HCT116 (cell line): Measurements from ENCODE around the gene TIRAP. TPM values are rescaled to one million over a fixed set of nuclear protein-coding genes. Genes with fewer than 3 reads are reported as not detected.
"Not testable (repeated sequence)": the region's sequence is repeated elsewhere in the genome, so short reads cannot be mapped to it uniquely, and the experiment has no call there.

Experiments
- ATAC-seq: fragments of 200-7000 bp; cut with Tn5 transposase; 2 replicates; pipeline ENCODE4 v1.9.1; 2020; ENCODE audit warnings: mild to moderate bottlenecking, moderate library complexity
- BruUV-seq: library from RNA; stranded (reverse); fragments of 400-500 nt; replicated peaks from 2 replicates; lab custom pipeline; 2021; lab: Mats Ljungman, UMichigan
- CTCF ChIA-PET: fragments of 300-600 bp; sonication (Branson Sonifier 250); formaldehyde crosslinking; loops from one replicate; lab custom pipeline; 2021; ENCODE audit warnings: antibody characterized with exemption; lab: Charles Lee
- POLR2A ChIA-PET: fragments of 300-600, 350-600 bp; sonication (Branson Sonifier 250); formaldehyde crosslinking; loops from one replicate; lab custom pipeline; 2021; ENCODE audit warnings: antibody characterized with exemption; lab: Charles Lee
- RAD21 ChIA-PET, 2 experiments: fragments of 300-600 bp; sonication (Branson Sonifier 250); formaldehyde crosslinking; loops; one replicate each; lab custom pipeline; 2023; ENCODE audit warnings: low total read pairs in 2 of 2; ENCODE audit not compliant: uncharacterized antibody in 2 of 2, unreplicated experiment in 2 of 2, low non-redundant PET in 1 of 2; lab: Charles Lee
- DNase-seq: peaks from one replicate; pipeline ENCODE4 v3.0.0-alpha.2; 2010; ENCODE audit warnings: low read depth, low spot score
- H2AFZ ChIP-seq: fragments of 200-600 bp; shearing (Covaris generic), sonication (generic); 2 replicates; pipeline ENCODE4 v1.6.1; 2017; ENCODE audit warnings: low read depth, mixed run types, mixed read lengths, antibody characterized with exemption, low read length; ENCODE audit not compliant: poor library complexity, severe bottlenecking
- H3K27ac ChIP-seq: 2 replicates; pipeline ENCODE4 v1.5.1; 2012; ENCODE audit warnings: low read depth, low read length
- H3K27me3 ChIP-seq: fragments of 200-600 bp; sonication (generic); 2 replicates; pipeline ENCODE4 v1.6.1; 2016; ENCODE audit warnings: mixed run types, low read length, mixed read lengths; ENCODE audit not compliant: insufficient read depth
- H3K36me3 ChIP-seq, 2 experiments: fragments of 200-500 bp in 1 of 2; fragments of 200-600 bp in 1 of 2; sonication (Bioruptor generic) in 1 of 2; sonication (generic) in 1 of 2; 2 replicates each; pipeline versions ENCODE4 v1.5.1 to v1.6.1; 2014 to 2016; ENCODE audit warnings: low read length in 2 of 2, inconsistent platforms in 1 of 2, mixed read lengths in 1 of 2, mixed run types in 1 of 2; ENCODE audit not compliant: insufficient read depth in 2 of 2, control insufficient read depth in 1 of 2
- H3K4me1 ChIP-seq, 2 experiments: fragments of 200-600 bp in 1 of 2; sonication (generic) in 1 of 2; 2 replicates each; pipeline versions ENCODE4 v1.5.1 to v1.6.1; 2012 to 2017; ENCODE audit warnings: low read length in 2 of 2, inconsistent platforms in 1 of 2, mild to moderate bottlenecking in 1 of 2, mixed read lengths in 1 of 2, mixed run types in 1 of 2, moderate library complexity in 1 of 2; ENCODE audit not compliant: insufficient read depth in 2 of 2, control insufficient read depth in 1 of 2
- H3K4me2 ChIP-seq: fragments of 200-600 bp; sonication (generic); 2 replicates; pipeline ENCODE4 v1.6.1; 2017; ENCODE audit warnings: mixed run types, low read length, mixed read lengths
- H3K4me3 ChIP-seq, 2 experiments: fragments of 200-600 bp in 1 of 2; sonication (generic) in 1 of 2; replicated peaks in 1 of 2; 2 replicates each; pipeline ENCODE4 v1.5.1; 2011 to 2016; ENCODE audit warnings: low read length in 2 of 2, control low read depth in 1 of 2, low read depth in 1 of 2, mild to moderate bottlenecking in 1 of 2, mixed read lengths in 1 of 2, mixed run types in 1 of 2
- H3K79me2 ChIP-seq: fragments of 200-600 bp; sonication (generic); 2 replicates; pipeline ENCODE4 v1.6.1; 2017; ENCODE audit warnings: mild to moderate bottlenecking, mixed run types, low read length, moderate library complexity, mixed read lengths; ENCODE audit not compliant: insufficient read depth
- H3K9ac ChIP-seq: fragments of 200-600 bp; sonication (generic); 2 replicates; pipeline ENCODE4 v1.6.1; 2016; ENCODE audit warnings: low read length, mixed read lengths
- H3K9me2 ChIP-seq: fragments of 200-600 bp; sonication (generic), shearing (Covaris generic); 2 replicates; pipeline ENCODE4 v1.6.1; 2017; ENCODE audit warnings: mixed run types, mild to moderate bottlenecking, moderate library complexity; ENCODE audit not compliant: insufficient read depth
- H3K9me3 ChIP-seq, 2 experiments: fragments of 200-500 bp in 1 of 2; fragments of 200-600 bp in 1 of 2; sonication (Bioruptor generic) in 1 of 2; sonication (generic) in 1 of 2; 2 replicates each; pipeline ENCODE4 v1.6.1; 2014 to 2017; ENCODE audit warnings: low read length in 2 of 2, mixed read lengths in 2 of 2, inconsistent platforms in 1 of 2, low read depth in 1 of 2, mild to moderate bottlenecking in 1 of 2, mixed run types in 1 of 2, moderate library complexity in 1 of 2; ENCODE audit not compliant: control insufficient read depth in 1 of 2, insufficient read depth in 1 of 2
- H4K20me1 ChIP-seq: fragments of 200-600 bp; sonication (generic), shearing (Covaris generic); 2 replicates; pipeline ENCODE4 v1.6.1; 2017; ENCODE audit warnings: mixed run types, mild to moderate bottlenecking, moderate library complexity; ENCODE audit not compliant: insufficient read depth
- POLR2AphosphoS5 ChIP-seq: IDR thresholded peaks from 2 replicates; pipeline ENCODE4 v1.6.1; 2011; ENCODE audit warnings: mild to moderate bottlenecking, low read depth, low read length, moderate library complexity
- RAD21 ChIP-seq: IDR thresholded peaks from 2 replicates; pipeline ENCODE4 v1.6.1; 2012; ENCODE audit warnings: low read depth, mild to moderate bottlenecking
- SIN3A ChIP-seq: IDR thresholded peaks from 2 replicates; pipeline ENCODE4 v1.6.1; 2012; ENCODE audit warnings: low read depth
- TCF7L2 ChIP-seq: IDR thresholded peaks from 2 replicates; pipeline ENCODE4 v1.7.0; 2011; ENCODE audit warnings: borderline replicate concordance, inconsistent platforms; ENCODE audit not compliant: insufficient read depth, insufficient read length; ENCODE audit errors: extremely low read depth
- ZFX ChIP-seq: fragments of 450-650 bp; IDR thresholded peaks from 2 replicates; pipeline ENCODE4 v1.6.1; 2017
- intact Hi-C: fragments of 100-400 bp; cut with micrococcal nuclease; formaldehyde crosslinking; loops from 2 replicates; pipeline ENCODE4 v1.10.0; 2022
- total RNA-seq: library from RNA; stranded (reverse); gene quantifications from one replicate; pipeline ENCODE4 v1.2.1, GENCODE V29; 2021; ENCODE audit not compliant: unreplicated experiment
- TF ChIP-seq, protein P1 (sequence below), 3 experiments: fragments of 200-600 bp in 1 of 3; sonication (generic) in 1 of 3; IDR thresholded peaks in 2 of 3; conservative IDR thresholded peaks in 1 of 3; 2 replicates each; pipeline ENCODE4 v1.5.1; 2012 to 2017; ENCODE audit warnings: low read depth in 2 of 3, low read length in 2 of 3, antibody characterized with exemption in 1 of 3, borderline replicate concordance in 1 of 3, control low read depth in 1 of 3, mild to moderate bottlenecking in 1 of 3, mixed read lengths in 1 of 3, mixed run types in 1 of 3, moderate library complexity in 1 of 3; ENCODE audit not compliant: insufficient read depth in 1 of 3
- TF ChIP-seq, protein P2 (sequence below): IDR thresholded peaks from 2 replicates; pipeline ENCODE4 v1.6.1; 2012
- TF ChIP-seq, protein P3 (sequence below): IDR thresholded peaks from 2 replicates; pipeline ENCODE4 v1.6.1; 2012

TIRAP gene
- total RNA-seq, 1 experiment from 2014 or later, result 10.8 TPM

DNA sequence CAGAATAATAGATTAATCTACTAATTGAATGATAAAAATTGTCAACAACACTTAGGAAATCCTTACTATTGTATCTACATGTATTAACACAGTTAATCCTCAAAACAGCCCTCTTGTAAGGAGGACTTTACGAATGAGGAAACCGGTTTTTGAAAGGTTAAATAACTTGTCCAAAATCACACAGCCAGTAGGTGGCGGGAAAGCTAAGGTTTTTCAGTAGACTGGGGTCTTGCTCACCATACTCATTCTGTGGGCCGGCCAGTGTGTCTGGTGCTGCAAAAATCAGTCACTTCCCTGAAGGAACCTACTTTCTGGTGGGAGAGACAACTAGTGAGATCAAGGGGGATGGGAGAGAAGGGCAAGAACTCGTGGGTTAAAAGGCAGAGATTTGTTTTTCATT is 24.8 kb downstream of the TIRAP start:
- Histone ChIP-seq H3K4me2 (no peak overlapping the region), H3K4me3 (no peak overlapping the region), H3K9me2 (no peaks in the 10 kb centered on the region), H4K20me1 (no peaks in the 10 kb centered on the region), H3K27me3 (no peaks in the 10 kb centered on the region), H3K27ac (no peak overlapping the region), H3K9ac (no peak overlapping the region), H3K4me1 (peaks cover 9 to 19% of the 10 kb centered on the region in 2 experiments; a peak in 2 of 4 replicates), H3K9me3 (no peaks in the 10 kb centered on the region), H3K36me3 (no peaks in the 10 kb centered on the region), H2AFZ (no peak overlapping the region), H3K79me2 (peaks cover 9% of the 10 kb centered on the region)
- no peak for ATAC-seq
- RAD21 ChIA-PET, result no interaction called here
- CTCF ChIA-PET, result interaction anchor here (5.9 kb wide), 1 partner anchor 173 kb away, joined by 74 read pairs; no protein-coding TSS in a partner anchor
- intact Hi-C loops, result no loop called here
- DNase-seq, result no peak
- no TSS peak for BruUV-seq
- POLR2A ChIA-PET, result no interaction called here
- TF ChIP-seq, protein P1, sequence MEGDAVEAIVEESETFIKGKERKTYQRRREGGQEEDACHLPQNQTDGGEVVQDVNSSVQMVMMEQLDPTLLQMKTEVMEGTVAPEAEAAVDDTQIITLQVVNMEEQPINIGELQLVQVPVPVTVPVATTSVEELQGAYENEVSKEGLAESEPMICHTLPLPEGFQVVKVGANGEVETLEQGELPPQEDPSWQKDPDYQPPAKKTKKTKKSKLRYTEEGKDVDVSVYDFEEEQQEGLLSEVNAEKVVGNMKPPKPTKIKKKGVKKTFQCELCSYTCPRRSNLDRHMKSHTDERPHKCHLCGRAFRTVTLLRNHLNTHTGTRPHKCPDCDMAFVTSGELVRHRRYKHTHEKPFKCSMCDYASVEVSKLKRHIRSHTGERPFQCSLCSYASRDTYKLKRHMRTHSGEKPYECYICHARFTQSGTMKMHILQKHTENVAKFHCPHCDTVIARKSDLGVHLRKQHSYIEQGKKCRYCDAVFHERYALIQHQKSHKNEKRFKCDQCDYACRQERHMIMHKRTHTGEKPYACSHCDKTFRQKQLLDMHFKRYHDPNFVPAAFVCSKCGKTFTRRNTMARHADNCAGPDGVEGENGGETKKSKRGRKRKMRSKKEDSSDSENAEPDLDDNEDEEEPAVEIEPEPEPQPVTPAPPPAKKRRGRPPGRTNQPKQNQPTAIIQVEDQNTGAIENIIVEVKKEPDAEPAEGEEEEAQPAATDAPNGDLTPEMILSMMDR (IDR thresholded peaks at IDR 0.05 in 2 of 3, conservative IDR thresholded peaks at IDR 0.05 in 1 of 3; ENCODE audit: borderline replicate concordance in 1 of 3, insufficient read depth in 1 of 3, low read depth in 2 of 3, low read length in 2 of 3), result peak; percentile 17 to 48 (median 26); a peak in 4 of 6 replicates
- TF ChIP-seq SIN3A (no peak), POLR2AphosphoS5 (no peak), RAD21 (peak; percentile 62), ZFX (no peak)
- TF ChIP-seq, protein P2, sequence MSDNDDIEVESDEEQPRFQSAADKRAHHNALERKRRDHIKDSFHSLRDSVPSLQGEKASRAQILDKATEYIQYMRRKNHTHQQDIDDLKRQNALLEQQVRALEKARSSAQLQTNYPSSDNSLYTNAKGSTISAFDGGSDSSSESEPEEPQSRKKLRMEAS, result no peak

DNA sequence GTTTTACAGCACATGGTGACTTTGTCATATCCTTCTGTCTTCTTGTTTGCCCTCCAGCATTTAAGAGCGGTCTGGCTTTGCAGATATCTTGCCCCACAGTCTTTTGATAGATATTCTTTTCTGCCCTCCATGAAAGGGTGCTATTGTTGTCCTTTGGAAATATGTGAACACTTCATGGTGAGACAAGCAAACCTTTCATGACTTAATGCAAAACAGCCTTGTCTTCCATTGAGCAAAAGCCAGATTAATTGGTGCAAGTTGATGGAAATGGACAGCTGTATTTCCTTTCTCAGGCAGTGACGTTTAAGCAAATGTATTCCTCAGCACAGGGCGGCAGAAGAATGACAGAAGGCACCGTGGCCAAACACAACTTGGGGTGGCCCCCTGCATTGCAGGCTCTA is 25.4 kb downstream of the TIRAP start:
- no peak overlapping the region for H3K4me3 ChIP-seq
- ChIA-PET POLR2A (no interaction called here), RAD21 (no interaction called here), CTCF (interaction anchor here (5.9 kb wide), 1 partner anchor 172 kb away, joined by 74 read pairs; no protein-coding TSS in a partner anchor)
- H3K4me2 ChIP-seq, result no peak overlapping the region
- ATAC-seq (no peak), DNase-seq (no peak)
- H3K36me3 ChIP-seq, result no peaks in the 10 kb centered on the region
- H3K9ac ChIP-seq, result no peak overlapping the region
- H3K27ac ChIP-seq, result no peak overlapping the region
- TF ChIP-seq TCF7L2 (no peak), POLR2AphosphoS5 (no peak)
- TF ChIP-seq, protein P3, sequence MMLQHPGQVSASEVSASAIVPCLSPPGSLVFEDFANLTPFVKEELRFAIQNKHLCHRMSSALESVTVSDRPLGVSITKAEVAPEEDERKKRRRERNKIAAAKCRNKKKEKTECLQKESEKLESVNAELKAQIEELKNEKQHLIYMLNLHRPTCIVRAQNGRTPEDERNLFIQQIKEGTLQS, result no peak
- no peaks in the 10 kb centered on the region for H4K20me1 ChIP-seq
- BruUV-seq, result no TSS peak
- intact Hi-C loops, result no loop called here
- H2AFZ ChIP-seq, result no peak overlapping the region
- H3K27me3 ChIP-seq, result no peaks in the 10 kb centered on the region
- peaks cover 4 to 13% of the 10 kb centered on the region in 2 experiments; a peak in 2 of 4 replicates for H3K4me1 ChIP-seq
- H3K9me3 ChIP-seq, result no peaks in the 10 kb centered on the region
- H3K9me2 ChIP-seq, result no peaks in the 10 kb centered on the region
- H3K79me2 ChIP-seq, result peaks cover 5% of the 10 kb centered on the region; the same call in 1 of the 2 replicates

DNA sequence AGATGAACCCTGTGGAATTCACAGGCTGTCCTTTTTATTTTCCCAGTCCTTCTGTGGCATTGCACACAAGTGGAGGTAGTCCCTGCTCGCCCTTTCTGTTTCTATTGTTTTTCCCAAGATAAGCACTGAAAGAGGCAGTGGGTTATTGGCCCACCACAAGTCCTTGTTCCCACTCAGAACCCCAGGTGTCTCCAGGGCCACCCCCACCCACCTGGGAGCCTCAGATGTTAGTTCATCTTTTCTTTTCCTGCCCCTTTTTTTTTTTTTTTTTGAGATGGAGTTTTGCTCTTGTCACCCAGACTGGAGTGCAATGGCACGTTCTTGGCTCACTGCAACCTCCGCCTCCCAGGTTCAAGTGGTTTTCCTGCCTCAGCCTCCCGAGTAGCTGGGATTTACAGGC is 25.9 kb downstream of the TIRAP start:
- H3K9ac ChIP-seq, DNase-seq, H3K9me2 ChIP-seq, H4K20me1 ChIP-seq, H3K4me2 ChIP-seq, H2AFZ ChIP-seq, H3K9me3 ChIP-seq, H3K79me2 ChIP-seq, BruUV-seq, RAD21 ChIA-PET, H3K27ac ChIP-seq, ATAC-seq, H3K36me3 ChIP-seq, H3K4me1 ChIP-seq, H3K27me3 ChIP-seq, POLR2A ChIA-PET, intact Hi-C loops, H3K4me3 ChIP-seq: not testable (repeated sequence)
- CTCF ChIA-PET, result interaction anchor here (5.9 kb wide), 1 partner anchor 172 kb away, joined by 74 read pairs; no protein-coding TSS in a partner anchor
